ENCODE measurements around the gene FNDC5. TPM values are rescaled to one million over a fixed set of nuclear protein-coding genes. Genes with fewer than 3 reads are reported as not detected.

FNDC5 gene
- polyA plus RNA-seq, 1 of the 3 experiments (the other 2 are of a cell fraction): 0.59 TPM

DNA sequence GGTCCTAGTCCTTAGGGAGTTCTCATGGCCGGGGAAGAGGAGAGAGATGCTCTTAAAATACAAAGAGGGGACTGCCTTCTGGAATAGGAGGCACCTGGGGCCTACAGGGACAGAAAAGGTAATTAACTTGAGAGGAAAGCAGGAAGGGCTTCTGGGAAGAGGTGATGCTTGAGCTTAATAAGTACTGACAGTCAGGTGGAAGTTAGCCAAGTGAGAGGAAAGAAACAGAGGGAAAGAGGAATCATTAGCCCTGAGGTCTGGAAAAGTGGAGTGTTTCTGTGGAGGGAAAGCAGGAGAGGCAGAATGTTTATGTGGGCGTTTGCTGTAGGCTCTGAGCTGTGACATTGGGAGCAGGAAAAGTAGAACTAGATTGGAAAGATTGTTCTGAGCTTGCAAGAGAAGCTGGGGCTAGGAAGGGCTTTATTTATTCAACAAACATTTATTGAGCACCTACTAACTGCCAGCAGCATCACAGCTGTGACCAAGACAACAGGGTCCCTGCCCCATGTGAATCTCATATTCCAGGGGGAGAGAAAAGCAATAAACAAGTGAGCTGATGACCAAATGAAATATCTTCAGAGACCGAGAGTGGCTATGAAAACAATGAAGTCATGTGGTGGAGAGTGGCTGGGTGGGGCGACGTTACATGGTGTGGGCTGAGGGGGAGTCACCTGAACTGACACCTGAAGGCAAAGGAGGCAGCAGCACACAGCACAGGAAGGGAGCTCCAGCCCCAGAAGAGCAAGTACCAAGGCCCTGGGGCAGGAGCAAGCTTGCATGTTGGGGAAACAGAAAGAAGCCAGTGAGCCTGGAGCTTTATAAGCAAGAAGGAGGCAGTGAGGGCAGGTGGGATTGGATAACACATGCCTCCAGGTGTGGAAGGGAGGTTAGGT lies 4.4 kb upstream of the FNDC5 start:
- H3K9me3 ChIP-seq: no peaks in the 10 kb centered on the region
- 57% methylated on average over 5 of the region's 5 CpGs for WGBS (ENCODE audit: low lambda C conversion rate)
- H3K9ac ChIP-seq: no peak overlapping the region
- H3K27ac ChIP-seq (ENCODE audit: low read depth in 2 of 2, low read length in 1 of 2): no peak overlapping the region
- no peaks in the 10 kb centered on the region for H3K36me3 ChIP-seq (replicated peaks in 1 of 2; ENCODE audit: control insufficient read depth in 1 of 2, insufficient read depth in 2 of 2, low read length in 1 of 2)
- DNase-seq: no peak
- no peak overlapping the region for H3K4me2 ChIP-seq
- POLR2A ChIA-PET: no interaction called here
- no peaks in the 10 kb centered on the region for H3K79me2 ChIP-seq (ENCODE audit: insufficient read depth)
- H3K9me2 ChIP-seq: no peaks in the 10 kb centered on the region
- peaks cover 8% of the 10 kb centered on the region for H3F3A ChIP-seq (replicated peaks; ENCODE audit: insufficient read depth)
- no peak overlapping the region for H3K4me3 ChIP-seq (ENCODE audit: low read depth in 2 of 2, low read length in 1 of 2)
- no peak for TF ChIP-seq POLR2AphosphoS5 (IDR thresholded peaks at IDR 0.05; ENCODE audit: low read depth, low read length)
- no peak for TF ChIP-seq CHD2 (IDR thresholded peaks at IDR 0.05; ENCODE audit: low read length, partially characterized antibody)
- TF ChIP-seq YY1 (IDR thresholded peaks at IDR 0.05; ENCODE audit: low read depth): no peak
- TF ChIP-seq, protein P1, sequence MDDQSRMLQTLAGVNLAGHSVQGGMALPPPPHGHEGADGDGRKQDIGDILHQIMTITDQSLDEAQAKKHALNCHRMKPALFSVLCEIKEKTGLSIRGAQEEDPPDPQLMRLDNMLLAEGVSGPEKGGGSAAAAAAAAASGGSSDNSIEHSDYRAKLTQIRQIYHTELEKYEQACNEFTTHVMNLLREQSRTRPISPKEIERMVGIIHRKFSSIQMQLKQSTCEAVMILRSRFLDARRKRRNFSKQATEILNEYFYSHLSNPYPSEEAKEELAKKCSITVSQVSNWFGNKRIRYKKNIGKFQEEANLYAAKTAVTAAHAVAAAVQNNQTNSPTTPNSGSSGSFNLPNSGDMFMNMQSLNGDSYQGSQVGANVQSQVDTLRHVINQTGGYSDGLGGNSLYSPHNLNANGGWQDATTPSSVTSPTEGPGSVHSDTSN (IDR thresholded peaks at IDR 0.05): peak; percentile 38
- TF ChIP-seq, protein P2, sequence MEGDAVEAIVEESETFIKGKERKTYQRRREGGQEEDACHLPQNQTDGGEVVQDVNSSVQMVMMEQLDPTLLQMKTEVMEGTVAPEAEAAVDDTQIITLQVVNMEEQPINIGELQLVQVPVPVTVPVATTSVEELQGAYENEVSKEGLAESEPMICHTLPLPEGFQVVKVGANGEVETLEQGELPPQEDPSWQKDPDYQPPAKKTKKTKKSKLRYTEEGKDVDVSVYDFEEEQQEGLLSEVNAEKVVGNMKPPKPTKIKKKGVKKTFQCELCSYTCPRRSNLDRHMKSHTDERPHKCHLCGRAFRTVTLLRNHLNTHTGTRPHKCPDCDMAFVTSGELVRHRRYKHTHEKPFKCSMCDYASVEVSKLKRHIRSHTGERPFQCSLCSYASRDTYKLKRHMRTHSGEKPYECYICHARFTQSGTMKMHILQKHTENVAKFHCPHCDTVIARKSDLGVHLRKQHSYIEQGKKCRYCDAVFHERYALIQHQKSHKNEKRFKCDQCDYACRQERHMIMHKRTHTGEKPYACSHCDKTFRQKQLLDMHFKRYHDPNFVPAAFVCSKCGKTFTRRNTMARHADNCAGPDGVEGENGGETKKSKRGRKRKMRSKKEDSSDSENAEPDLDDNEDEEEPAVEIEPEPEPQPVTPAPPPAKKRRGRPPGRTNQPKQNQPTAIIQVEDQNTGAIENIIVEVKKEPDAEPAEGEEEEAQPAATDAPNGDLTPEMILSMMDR (IDR thresholded peaks at IDR 0.05): no peak
- TF ChIP-seq FOXM1 (IDR thresholded peaks at IDR 0.05; ENCODE audit: low read depth): no peak
- no peak for TF ChIP-seq JUND (IDR thresholded peaks at IDR 0.05)
- TF ChIP-seq, protein P3, sequence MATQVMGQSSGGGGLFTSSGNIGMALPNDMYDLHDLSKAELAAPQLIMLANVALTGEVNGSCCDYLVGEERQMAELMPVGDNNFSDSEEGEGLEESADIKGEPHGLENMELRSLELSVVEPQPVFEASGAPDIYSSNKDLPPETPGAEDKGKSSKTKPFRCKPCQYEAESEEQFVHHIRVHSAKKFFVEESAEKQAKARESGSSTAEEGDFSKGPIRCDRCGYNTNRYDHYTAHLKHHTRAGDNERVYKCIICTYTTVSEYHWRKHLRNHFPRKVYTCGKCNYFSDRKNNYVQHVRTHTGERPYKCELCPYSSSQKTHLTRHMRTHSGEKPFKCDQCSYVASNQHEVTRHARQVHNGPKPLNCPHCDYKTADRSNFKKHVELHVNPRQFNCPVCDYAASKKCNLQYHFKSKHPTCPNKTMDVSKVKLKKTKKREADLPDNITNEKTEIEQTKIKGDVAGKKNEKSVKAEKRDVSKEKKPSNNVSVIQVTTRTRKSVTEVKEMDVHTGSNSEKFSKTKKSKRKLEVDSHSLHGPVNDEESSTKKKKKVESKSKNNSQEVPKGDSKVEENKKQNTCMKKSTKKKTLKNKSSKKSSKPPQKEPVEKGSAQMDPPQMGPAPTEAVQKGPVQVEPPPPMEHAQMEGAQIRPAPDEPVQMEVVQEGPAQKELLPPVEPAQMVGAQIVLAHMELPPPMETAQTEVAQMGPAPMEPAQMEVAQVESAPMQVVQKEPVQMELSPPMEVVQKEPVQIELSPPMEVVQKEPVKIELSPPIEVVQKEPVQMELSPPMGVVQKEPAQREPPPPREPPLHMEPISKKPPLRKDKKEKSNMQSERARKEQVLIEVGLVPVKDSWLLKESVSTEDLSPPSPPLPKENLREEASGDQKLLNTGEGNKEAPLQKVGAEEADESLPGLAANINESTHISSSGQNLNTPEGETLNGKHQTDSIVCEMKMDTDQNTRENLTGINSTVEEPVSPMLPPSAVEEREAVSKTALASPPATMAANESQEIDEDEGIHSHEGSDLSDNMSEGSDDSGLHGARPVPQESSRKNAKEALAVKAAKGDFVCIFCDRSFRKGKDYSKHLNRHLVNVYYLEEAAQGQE (IDR thresholded peaks at IDR 0.05; ENCODE audit: low read depth, low read length): no peak
- peaks cover 0 to 27% of the 10 kb centered on the region in 2 experiments; a peak in 1 of 4 replicates for H3K4me1 ChIP-seq (ENCODE audit: control insufficient read depth in 1 of 2, insufficient read depth in 2 of 2, low read depth in 1 of 2, low read length in 1 of 2)
- H4K20me1 ChIP-seq (ENCODE audit: insufficient read depth): no peaks in the 10 kb centered on the region
- H2AFZ ChIP-seq (ENCODE audit: low read depth): no peak overlapping the region
- CTCF ChIA-PET: interaction anchor here (0.5 to 4.6 kb wide), 15 partner anchors 11 to 476 kb away, joined by 3 to 44 read pairs (median 6); partner anchors contain the start of gene HPCA
- no peaks in the 10 kb centered on the region for H3K27me3 ChIP-seq (ENCODE audit: insufficient read depth)

DNA sequence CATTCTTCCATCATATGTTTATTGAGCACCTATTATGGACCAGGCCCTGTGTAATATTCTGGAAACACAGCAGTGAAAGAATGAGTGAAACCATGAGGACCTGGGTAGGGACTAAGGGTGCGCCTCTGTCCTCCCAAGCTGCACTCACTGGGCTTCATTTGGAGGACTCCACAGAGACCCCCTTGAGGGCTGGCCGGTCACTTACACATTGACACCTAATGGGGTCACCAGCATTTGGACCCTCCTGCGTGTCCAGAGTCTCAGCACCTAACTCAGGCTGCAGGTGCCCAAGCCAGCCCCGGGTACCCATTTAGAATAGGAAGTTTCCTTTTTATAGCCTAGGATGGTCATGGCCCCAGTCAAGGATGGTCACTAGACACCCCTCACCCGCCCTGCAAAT lies 2.8 kb upstream of the FNDC5 start:
- 36% methylated on average over 2 of the region's 5 CpGs for WGBS (ENCODE audit: low lambda C conversion rate)
- Histone ChIP-seq H3K9me3 (no peaks in the 10 kb centered on the region), H3K79me2 (ENCODE audit: insufficient read depth) (no peaks in the 10 kb centered on the region), H3K4me2 (no peak overlapping the region), H3K4me1 (ENCODE audit: control insufficient read depth in 1 of 2, insufficient read depth in 2 of 2, low read depth in 1 of 2, low read length in 1 of 2) (peaks cover 0 to 29% of the 10 kb centered on the region in 2 experiments; a peak in 1 of 4 replicates), H4K20me1 (ENCODE audit: insufficient read depth) (no peaks in the 10 kb centered on the region), H3K9me2 (no peaks in the 10 kb centered on the region), H2AFZ (ENCODE audit: low read depth) (no peak overlapping the region), H3K27ac (ENCODE audit: low read depth in 2 of 2, low read length in 1 of 2) (no peak overlapping the region), H3K27me3 (ENCODE audit: insufficient read depth) (no peaks in the 10 kb centered on the region), H3K36me3 (replicated peaks in 1 of 2; ENCODE audit: control insufficient read depth in 1 of 2, insufficient read depth in 2 of 2, low read length in 1 of 2) (no peaks in the 10 kb centered on the region), H3K9ac (no peak overlapping the region), H3K4me3 (ENCODE audit: low read depth in 2 of 2, low read length in 1 of 2) (no peak overlapping the region), H3F3A (replicated peaks; ENCODE audit: insufficient read depth) (peaks cover 8% of the 10 kb centered on the region)
- POLR2A ChIA-PET: no interaction called here
- TF ChIP-seq JUND (IDR thresholded peaks at IDR 0.05) (no peak), SIN3A (IDR thresholded peaks at IDR 0.05; ENCODE audit: borderline replicate concordance, low read depth, low read length) (no peak), ELF1 (IDR thresholded peaks at IDR 0.05) (no peak), YY1 (IDR thresholded peaks at IDR 0.05; ENCODE audit: low read depth) (no peak), MEF2A (IDR thresholded peaks at IDR 0.05; ENCODE audit: borderline replicate concordance, low read depth) (no peak), RXRA (IDR thresholded peaks at IDR 0.05; ENCODE audit: borderline replicate concordance, low read depth) (no peak), GABPA (IDR thresholded peaks at IDR 0.05; ENCODE audit: low read depth) (no peak)
- CTCF ChIA-PET: interaction anchor here (0.7 to 4.3 kb wide), 32 partner anchors 8 to 577 kb away, joined by 3 to 46 read pairs (median 5); partner anchors contain the start of genes AZIN2, HPCA, S100PBP and YARS1
- no peak for DNase-seq

Measured in SK-N-SH (cell line).